GM18498 (cell line): Measurements from ENCODE around the gene TFDP2.
A peak's percentile ranks its signal among the peaks of the same experiment; 100 is the strongest.
"Not testable (repeated sequence)": the region's sequence is repeated elsewhere in the genome, so short reads cannot be mapped to it uniquely, and the experiment has no call there.

Experiments
- ATAC-seq: cut with Tn5 transposase; IDR thresholded peaks from one replicate; pipeline ENCODE4 v1.9.1; 2021; ENCODE audit warnings: mild to moderate bottlenecking, moderate library complexity; ENCODE audit not compliant: unreplicated experiment

The TFDP2 gene

GRCh38 chr3:141934354-141934753 lies 215.0 kb downstream of the TFDP2 start:
- ATAC-seq = no peak

- ATAC-seq = no peak
These were observed 215.7 kb downstream of the TFDP2 start for GRCh38 chr3:141933421-141934300.

DNA sequence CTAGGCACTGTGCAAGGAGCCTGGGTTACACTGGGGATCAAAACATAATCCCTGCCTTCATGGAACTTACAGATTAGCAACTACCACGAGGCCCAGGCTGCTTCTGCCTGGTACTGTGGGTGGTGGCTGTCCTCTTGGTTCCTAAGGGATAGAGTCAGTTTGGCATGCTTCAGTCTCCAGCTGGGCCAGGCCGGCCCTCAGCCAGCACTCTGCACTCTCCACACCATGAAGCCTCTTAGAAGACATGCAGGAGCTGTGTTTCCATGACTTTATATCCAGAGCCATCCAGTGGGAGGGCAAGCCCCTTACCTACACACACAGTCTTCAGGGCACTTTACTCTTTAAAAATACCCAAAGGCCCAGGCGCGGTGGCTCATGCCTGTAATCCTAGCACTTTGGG lies 218.5 kb downstream of the TFDP2 start:
- ATAC-seq = no peak

DNA sequence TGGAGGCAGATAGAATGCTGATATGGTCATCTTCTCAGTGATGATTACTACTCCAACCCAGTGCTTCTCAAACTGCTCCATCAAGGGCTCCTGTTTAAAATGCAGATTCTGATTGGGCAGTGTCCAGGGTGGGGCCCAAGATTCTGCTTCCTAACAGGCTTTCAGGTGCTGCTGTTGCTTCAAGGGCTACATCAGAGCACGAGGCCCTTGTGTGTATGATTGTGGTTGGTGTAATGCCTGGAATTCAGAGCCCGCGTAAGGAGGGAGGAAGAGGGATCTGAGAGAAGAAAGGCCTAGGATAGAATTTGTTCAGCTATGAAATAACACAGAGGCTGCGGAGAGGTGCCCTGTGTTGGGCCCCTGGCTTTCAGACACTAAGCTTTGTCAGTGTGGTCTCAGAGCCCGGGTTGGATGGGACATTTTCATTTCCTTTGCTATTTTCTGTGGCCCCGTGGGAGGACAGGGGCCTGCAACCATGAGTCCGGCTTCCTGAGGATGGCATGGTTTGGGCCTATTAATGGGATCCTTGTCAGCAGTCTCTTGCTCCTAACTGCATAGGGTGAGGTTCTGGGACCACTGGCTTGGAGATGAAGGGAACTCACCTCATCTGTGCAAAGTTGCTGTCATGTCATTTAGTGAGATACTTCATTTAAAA lies 219.9 kb downstream of the TFDP2 start:
- ATAC-seq = no peak

- ATAC-seq = no peak
These were observed 220.6 kb downstream of the TFDP2 start for GRCh38 chr3:141928631-141929270.

GRCh38 chr3:141926929-141927328 lies 222.4 kb downstream of the TFDP2 start:
- no peak for ATAC-seq

- not testable (repeated sequence) for ATAC-seq
These were observed 223.7 kb downstream of the TFDP2 start for GRCh38 chr3:141925677-141926076.

DNA sequence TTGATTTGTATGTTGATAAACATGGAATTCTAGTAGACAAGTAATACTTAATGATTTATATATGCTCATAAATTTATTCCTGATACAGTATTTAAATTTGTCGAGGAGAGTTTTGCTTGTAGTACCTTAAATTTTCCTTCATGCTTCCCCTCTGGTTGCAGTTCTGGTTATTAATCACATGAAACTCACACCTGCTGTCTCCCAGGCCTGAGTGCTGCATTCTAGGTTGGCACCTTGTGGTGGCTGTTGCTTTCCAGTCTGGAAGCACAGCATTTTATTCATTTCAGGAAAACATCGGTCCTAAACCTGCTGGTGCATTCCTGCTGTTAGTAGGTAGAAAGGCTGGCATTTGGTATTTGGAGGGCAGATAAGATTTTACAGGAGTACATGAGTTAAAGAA lies 228.0 kb downstream of the TFDP2 start:
- ATAC-seq = no peak

GRCh38 chr3:141920701-141921100 lies 228.6 kb downstream of the TFDP2 start:
- no peak for ATAC-seq

DNA sequence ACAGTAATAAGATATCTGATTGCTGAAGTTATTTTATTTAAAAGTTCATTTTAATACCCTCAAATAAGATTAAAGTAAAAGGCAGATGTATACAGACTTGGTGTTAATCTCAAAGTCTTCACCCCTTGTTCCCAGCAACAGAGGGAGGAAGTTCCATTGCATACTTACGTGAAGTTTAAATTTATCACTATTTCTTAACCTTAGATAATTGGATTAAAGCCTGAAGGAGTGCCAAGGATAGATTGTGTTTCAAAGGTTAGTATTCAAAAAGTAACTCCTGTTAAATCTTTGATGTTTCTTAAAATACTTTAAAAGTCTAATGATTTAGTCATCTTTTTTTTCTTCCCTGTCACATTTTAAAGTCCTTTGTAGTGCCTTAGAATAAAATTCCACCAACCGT lies 233.6 kb downstream of the TFDP2 start:
- no peak for ATAC-seq

GRCh38 chr3:141915016-141915415 lies 234.3 kb downstream of the TFDP2 start:
- no peak for ATAC-seq

GRCh38 chr3:141914311-141914710 lies 235.0 kb downstream of the TFDP2 start:
- ATAC-seq = no peak

GRCh38 chr3:141913150-141913811 lies 236.1 kb downstream of the TFDP2 start:
- peak; percentile 72 for ATAC-seq

- not testable (repeated sequence) for ATAC-seq
These were observed 239.4 kb downstream of the TFDP2 start for GRCh38 chr3:141909986-141910385.

DNA sequence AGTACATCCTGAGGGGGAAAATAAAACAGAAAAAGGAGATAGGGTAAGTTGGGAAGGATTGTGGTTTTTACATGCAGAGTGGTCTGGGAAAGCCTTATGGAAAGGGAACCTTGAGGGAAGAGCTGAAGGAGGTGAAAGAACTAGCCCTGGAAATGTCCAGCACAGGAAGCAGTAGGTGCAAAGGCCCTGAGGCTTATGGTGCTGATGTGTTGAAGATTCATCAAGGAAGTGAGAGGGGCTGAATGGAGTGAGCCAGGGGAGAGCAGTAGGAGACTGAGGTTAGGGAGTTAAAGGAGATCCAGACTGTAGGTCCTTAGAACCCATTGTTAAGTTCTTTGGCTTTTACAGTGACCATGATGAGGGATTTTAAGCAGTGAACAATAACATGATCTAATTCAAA lies 239.9 kb downstream of the TFDP2 start:
- ATAC-seq = no peak

DNA sequence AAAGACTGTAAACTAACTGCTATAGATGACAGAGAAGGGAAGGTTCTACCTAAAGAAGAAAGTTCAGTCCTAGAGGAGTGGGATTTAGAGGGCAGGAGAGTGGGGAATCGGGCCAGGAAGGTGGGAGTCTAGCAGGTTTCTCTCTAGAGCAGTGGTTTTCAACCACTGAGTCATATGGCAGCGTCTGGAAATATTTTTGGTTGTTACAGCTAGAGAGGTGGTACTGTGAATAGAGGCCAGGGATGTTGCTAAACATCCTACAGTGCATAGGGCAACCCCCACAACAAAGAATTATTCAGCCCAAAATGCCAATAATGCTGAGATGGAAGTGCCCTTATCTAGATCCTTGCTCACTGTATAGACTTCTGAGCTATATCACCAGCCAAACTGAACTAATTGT lies 244.2 kb downstream of the TFDP2 start:
- ATAC-seq = no peak

- ATAC-seq = no peak
These were observed 245.1 kb downstream of the TFDP2 start for GRCh38 chr3:141904203-141904602.

DNA sequence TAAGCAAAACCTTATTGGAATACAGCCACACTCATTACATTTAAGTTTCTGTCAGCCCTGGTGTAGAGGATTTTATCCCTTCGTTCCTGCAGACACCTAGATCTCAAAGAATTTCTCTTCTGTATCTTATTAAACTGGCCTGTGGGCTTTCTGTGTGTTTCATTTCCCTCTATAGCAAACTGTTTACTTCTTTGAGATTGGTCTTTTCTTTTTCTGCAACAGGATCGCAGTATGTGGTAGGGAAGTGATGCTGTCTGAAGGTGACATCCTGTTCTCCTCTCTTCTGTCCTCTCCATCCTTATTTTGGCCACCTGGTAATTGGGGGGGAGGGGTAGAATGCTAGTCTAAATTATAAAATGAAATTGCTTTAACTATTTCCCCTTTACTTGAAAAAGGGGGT lies 247.4 kb downstream of the TFDP2 start:
- no peak for ATAC-seq

DNA sequence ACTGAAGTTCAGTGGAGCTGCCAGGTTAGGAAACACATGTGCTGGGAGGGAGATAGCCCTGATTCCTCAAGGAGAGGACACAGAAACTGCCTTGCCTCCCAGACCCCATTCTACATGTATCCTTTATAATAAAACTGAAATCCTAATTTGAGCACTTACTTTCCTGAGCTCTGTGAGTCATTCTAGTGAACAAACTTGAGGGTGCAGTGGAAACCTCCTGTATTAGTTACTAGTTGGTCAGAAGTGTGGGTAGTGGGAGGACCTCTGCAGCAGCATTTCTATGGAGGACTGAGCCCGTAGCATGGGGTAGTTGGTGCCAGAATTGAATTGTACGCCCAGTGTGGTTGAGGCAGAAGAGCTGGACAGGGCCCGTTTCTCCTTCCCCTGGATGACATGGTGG lies 249.0 kb downstream of the TFDP2 start:
- ATAC-seq = no peak

DNA sequence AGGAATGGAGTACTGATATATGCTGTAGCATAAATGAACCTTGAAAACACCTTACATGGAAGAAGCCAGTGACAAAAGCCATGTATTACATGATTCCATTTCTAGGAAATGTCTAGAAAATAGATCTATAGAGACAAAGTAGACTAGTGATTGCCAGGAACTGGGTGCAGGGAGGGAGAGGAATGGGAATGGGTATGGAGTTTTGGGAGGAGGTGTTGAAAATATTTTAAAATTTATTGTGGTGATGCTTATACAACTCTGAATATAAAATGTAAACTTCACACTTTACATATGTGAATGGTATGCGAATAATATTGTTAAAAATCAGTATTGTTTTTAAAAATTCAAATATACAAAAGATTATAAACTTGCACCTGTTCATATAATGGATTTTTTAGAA lies 250.4 kb downstream of the TFDP2 start:
- ATAC-seq = no peak

- ATAC-seq = no peak
These were observed 253.6 kb downstream of the TFDP2 start for GRCh38 chr3:141895731-141896130.
